CD4-positive, alpha-beta T cell treated with Interferon alpha-2 for 1 hour (primary cell): ENCODE data around the gene FOXRED1.

Experiments
- DNase-seq, 2 donors: peaks; one replicate each; pipeline ENCODE4 v3.0.0-alpha.2; 2020 to 2022

FOXRED1 gene

DNA sequence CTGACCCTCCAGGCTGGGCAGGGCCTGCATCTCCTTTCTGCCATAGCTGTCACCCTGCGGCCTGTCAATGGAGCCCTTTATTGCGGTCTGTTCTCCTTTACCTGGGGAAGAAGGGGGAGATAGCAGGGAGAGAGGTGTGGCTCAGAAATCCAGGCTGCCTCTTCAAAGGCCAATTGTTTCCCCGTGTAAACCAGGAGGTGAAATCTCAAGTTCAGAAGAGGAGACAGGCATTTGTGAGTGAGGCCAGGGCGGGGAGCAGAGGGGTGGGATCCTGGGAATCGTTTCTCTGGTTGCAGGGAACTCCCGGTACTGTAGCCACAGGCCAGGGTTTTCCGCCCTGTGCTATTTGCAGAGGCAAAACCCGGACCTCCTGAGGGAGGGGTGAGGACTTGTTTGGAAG lies 44.0 kb downstream of the FOXRED1 start:
- no peak for DNase-seq

DNA sequence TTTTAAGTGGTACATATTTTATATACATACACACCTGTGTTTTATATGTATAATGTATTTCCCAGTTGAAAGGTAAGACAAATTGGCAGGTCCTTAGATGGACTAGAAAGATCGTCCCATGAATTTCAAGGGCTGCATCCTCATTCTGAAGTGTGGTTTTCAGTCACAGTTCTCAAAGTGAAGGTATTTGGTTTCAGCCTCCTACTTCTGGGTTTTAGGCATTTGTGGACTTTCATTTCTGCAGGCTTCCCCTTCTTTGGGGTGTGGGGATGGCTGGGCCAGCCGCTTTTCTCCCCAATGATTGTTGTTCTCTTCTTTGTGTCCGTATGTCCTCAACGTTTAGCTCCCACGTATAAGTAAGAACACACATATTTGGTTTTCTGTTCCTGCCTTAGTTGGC lies 44.9 kb downstream of the FOXRED1 start:
- DNase-seq, result no peak

DNA sequence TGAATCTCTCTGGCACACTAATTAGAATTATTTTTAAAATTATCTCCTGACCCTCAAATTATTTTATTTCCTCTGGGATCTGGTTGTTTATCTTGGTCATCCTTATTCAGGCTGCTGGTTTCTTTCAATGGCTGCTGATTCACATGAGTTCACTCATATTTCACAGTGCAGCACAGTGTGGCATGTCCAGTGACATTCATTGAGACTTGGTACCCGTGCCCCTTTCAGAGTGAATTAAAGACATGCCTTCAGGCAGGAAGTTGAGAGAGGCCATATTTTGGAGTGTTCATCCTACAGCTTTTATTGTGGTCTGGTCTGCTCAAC lies 48.4 kb downstream of the FOXRED1 start:
- no peak for DNase-seq

DNA sequence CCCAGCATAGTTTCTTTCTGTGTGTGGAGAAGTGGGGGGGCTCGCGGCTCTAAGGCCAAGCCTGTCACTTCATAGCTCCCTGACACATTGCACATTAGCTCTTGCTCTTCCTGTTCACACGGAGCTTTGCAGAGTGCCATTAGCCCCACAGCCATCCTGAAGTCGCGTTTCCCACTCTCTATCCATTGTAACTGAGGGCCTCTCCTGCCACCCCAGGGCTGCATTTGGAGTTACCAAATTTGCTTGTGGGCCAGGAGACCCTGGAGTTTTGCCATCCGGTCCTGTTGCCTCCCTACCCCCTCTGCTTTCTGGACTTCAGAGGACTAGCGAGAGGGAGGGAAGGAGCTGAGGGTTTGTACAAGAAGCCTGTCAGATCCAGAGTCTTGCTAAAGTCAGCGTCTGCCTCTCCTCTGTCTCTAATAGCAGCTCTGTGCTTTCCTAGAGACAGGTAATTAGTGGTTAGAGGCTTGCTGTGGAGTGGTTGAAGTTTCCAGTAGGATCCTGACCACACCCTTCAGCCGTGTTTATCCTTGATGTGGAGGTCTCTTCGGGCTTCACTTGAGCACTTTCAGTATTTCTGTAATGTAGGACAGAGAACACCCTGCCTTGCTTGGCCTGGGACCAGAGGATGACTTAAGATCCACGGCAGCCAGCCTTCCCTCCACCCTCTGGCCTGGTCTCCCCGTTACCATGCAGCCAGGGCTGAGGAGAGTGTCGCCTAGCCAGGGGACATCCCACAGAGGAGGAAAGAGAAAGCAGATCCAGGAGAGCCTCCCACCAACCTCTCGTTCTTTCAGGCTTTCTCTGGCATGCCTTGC lies 49.0 kb downstream of the FOXRED1 start:
- peak in 1 of 2 donors; percentile 18 for DNase-seq

DNA sequence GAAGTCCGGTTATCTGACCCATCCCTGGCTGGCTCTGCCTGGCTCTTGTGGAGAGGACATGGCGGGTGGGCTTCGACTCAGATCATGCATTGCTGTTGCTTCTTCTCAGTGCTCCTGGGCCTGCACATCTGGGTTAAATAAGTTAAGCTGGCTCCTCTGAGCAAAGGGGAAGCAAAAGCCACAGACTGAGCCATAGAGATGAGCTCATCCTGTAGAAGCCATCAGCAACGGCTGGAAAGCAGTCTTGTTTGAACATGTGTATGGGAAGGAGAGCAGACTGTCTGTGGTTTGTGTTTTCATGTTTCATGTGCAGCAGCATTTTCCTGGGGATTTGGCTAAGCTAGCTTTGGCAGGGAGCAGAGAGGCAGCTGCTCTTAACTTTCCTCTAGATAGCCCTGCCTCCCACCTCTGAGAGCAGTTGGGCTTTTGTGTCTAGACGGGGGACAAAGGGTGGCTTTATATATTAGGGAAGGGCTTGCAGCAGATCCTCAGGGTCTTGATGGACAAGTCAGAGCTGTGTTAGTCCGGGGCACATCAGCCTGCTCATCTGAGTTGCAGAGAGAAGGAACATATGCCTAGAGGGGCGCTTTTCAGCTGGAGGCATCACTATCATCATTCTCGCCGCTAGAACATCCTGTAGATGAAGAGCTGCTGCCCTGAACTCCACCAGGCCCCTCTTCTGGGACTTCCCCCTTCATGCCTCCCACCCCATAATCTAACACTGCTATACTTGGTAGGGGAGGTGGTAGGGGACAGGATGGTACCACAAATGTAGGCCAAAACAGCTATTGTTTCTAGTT lies 49.8 kb downstream of the FOXRED1 start:
- peak in 1 of 2 donors; percentile 24 for DNase-seq

DNA sequence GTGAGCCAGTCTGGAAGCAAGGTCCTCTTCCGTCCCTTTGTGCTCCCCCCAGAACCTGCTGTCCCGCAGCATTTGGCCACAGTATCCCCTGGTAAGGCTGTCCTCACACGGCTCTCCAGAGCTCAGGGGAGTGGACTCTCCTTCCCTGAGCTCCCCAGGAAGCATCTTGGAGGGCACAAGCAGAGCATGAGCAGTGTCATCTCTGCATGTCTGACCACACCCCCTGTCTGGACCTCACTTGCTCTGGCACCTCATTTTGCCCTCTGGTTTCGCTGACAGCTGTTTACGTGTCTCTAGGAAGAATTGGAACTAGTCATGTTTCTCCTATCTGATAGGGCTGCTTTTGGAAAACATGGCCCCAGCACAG lies 50.4 kb downstream of the FOXRED1 start:
- no peak for DNase-seq

DNA sequence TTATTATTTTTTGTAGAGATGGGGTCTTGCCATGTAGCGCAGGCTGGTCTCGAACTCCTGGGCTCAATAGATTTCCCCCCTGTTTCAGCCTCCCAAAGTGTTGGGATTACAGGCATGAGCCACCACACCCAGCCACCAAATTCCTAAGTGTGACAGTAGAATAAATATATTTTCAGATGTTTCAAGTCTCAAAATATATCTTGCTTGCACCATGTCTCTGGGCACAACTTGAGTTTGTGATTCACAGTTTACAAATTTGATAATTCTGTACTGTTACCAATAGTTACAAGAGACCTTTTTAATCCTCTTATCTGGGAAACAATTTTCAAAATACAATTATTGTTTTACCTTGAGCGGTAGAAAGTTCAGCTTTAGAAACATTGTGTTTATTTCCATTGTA lies 54.0 kb downstream of the FOXRED1 start:
- no peak for DNase-seq

DNA sequence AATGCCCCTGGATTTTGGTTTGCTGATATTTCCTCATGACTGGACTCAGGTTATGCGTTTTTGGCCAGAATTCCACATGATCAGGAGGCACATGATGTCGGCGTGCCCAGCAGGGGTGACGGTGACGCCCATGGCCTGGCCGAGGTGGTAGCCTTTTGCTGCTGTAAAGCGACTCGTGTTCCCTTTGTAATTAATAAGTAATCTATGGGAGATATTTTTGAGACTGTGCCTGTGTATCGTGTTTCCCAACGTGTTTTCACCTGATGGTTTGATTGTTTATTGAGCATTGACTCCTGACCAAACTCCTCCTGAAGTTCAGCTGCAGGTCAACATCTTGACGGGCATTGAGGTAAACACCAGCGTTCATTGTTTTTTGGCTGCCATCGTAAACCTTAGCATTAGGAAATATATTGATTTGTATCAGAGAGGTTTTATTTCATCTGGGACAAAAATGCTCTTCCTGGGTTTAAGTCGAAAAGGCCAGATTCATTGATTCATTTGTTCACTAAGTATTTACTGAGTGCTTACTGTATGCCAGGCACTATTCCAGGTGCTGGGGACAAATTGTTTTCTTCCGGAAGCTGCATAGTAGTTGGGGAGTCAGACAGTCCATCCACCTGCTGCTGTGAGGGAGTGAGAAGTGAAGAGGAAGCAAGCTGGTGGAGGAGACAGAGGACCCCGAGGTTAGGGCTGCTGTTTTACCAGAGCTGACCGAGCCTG lies 58.5 kb downstream of the FOXRED1 start:
- no peak for DNase-seq
